CD4-positive, alpha-beta T cell (primary cell): ENCODE measurements around the gene TMEM217. TPM values are rescaled to one million over a fixed set of nuclear protein-coding genes. Genes with fewer than 3 reads are reported as not detected.

Experiments
- ATAC-seq: fragments of 200-7000 bp; cut with Tn5 transposase; one replicate; pipeline ENCODE4 v1.10.0; 2022; ENCODE audit warnings: mild to moderate bottlenecking; ENCODE audit not compliant: poor library complexity
- CTCF ChIA-PET: fragments of 350-600 bp; sonication (Branson Sonifier 250); formaldehyde crosslinking; loops from one replicate; lab custom pipeline; 2021; ENCODE audit warnings: antibody characterized with exemption, inconsistent platforms; lab: Charles Lee
- POLR2A ChIA-PET: fragments of 350-600 bp; sonication (Branson Sonifier 250); formaldehyde crosslinking; loops from one replicate; lab custom pipeline; 2021; ENCODE audit warnings: antibody characterized with exemption, inconsistent platforms; lab: Charles Lee
- DNase-seq, 14 experiments: peaks; one replicate each; pipeline ENCODE4 v3.0.0-alpha.2; 2013 to 2020; ENCODE audit warnings: mixed read lengths in 2 of 14
- H3K27ac ChIP-seq, 2 donors: one replicate each; pipeline versions ENCODE4 v1.5.1 to v1.7.0; 2013; ENCODE audit warnings: low read length in 2 of 2, low read depth in 1 of 2, mild to moderate bottlenecking in 1 of 2
- H3K27me3 ChIP-seq, 2 experiments: 1 replicate in 1 of 2; 2 replicates in 1 of 2; pipeline versions ENCODE4 v1.6.1 to v1.7.0; 2013; ENCODE audit warnings: low read length in 2 of 2, control low read depth in 1 of 2, mild to moderate bottlenecking in 1 of 2, moderate library complexity in 1 of 2; ENCODE audit not compliant: insufficient read depth in 2 of 2, control insufficient read depth in 1 of 2
- H3K36me3 ChIP-seq: one replicate; pipeline ENCODE4 v1.6.1; 2013; ENCODE audit warnings: low read length, control low read depth; ENCODE audit not compliant: insufficient read depth
- H3K4me1 ChIP-seq: one replicate; pipeline ENCODE4 v1.6.1; 2013; ENCODE audit warnings: low read length, control low read depth; ENCODE audit not compliant: insufficient read depth
- H3K4me3 ChIP-seq: one replicate; pipeline ENCODE4 v1.5.1; 2013; ENCODE audit warnings: mild to moderate bottlenecking, low read length, moderate library complexity
- H3K9me3 ChIP-seq, 2 experiments: 1 replicate in 1 of 2; 2 replicates in 1 of 2; pipeline versions ENCODE4 v1.6.1 to v1.7.0; 2013; ENCODE audit warnings: low read length in 2 of 2, mild to moderate bottlenecking in 2 of 2, control low read depth in 1 of 2, moderate library complexity in 1 of 2; ENCODE audit not compliant: control insufficient read depth in 1 of 2, insufficient read depth in 1 of 2
- H3K27ac Mint-ChIP-seq: one replicate; pipeline ENCODE4 v1.8.0; 2020; ENCODE audit warnings: mixed read lengths
- H3K27me3 Mint-ChIP-seq: one replicate; pipeline ENCODE4 v1.8.0; 2021; ENCODE audit warnings: mixed read lengths
- H3K36me3 Mint-ChIP-seq: one replicate; pipeline ENCODE4 v1.8.0; 2021; ENCODE audit warnings: low read depth, mixed read lengths
- H3K4me1 Mint-ChIP-seq: one replicate; pipeline ENCODE4 v1.8.0; 2021; ENCODE audit warnings: low read depth, mixed read lengths
- H3K4me3 Mint-ChIP-seq: one replicate; pipeline ENCODE4 v1.8.0; 2020; ENCODE audit warnings: mild to moderate bottlenecking, mixed read lengths
- H3K9me3 Mint-ChIP-seq: one replicate; pipeline ENCODE4 v1.8.0; 2020; ENCODE audit warnings: mixed read lengths
- intact Hi-C, 2 experiments: fragments of 100-400 bp; cut with DNase I in 1 of 2; cut with micrococcal nuclease in 1 of 2; formaldehyde crosslinking; loops; one replicate each; pipeline versions ENCODE4 v1.15.1 to v1.9.0; 2023 to 2025; cut with DNase I, micrococcal nuclease
- total RNA-seq, 174 experiments: library from RNA in 2 of 174; stranded (reverse) in 2 of 174; gene quantifications; one replicate each; pipeline ENCODE4 v1.2.3 and lab custom pipeline; 2021 to 2026
- TF ChIP-seq, protein P1 (sequence below): fragments of 200-600 bp; IDR thresholded peaks from one replicate; pipeline ENCODE4 v1.8.0; 2022; ENCODE audit warnings: antibody characterized with exemption, mild to moderate bottlenecking

Gene TMEM217
- total RNA-seq, 2 experiments from 2014 or later: 0.41 to 0.47 TPM

DNA sequence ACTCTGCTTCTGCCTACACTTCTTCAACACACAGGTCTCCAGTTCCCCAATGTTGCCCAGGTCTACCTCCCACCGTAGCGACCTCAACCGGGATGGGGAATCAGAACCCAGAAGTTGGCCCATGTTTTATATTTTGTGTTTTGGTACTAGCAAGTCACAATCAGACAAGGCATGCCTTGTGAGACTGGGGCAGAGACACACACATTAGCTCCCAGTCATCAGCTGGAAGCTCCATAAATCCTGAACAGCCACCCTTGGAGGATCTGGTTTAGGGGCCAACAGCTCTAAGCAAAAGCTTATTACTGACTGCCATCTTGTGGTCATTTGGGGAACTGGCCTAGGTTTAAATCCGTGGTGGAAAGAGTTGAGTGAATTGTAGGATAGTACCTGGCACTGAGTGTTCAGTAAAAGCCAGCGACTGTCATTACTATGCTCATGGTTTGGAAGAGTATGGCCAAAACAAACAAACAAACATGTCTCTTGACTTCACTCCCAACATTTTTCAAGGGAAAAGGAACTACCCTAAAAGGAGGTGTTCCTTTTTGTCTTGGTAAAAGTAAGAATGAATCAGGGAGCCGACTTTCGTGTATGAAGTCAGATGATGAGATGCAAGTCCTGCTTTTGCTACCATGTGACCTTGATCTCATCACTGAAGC lies 47.5 kb downstream of the TMEM217 start:
- Histone ChIP-seq H3K27ac (no peak overlapping the region), H3K4me3 (no peak overlapping the region), H3K4me1 (peaks cover 44% of the 10 kb centered on the region), H3K36me3 (no peaks in the 10 kb centered on the region), H3K27me3 (no peaks in the 10 kb centered on the region), H3K9me3 (no peaks in the 10 kb centered on the region)
- TF ChIP-seq, protein P1, sequence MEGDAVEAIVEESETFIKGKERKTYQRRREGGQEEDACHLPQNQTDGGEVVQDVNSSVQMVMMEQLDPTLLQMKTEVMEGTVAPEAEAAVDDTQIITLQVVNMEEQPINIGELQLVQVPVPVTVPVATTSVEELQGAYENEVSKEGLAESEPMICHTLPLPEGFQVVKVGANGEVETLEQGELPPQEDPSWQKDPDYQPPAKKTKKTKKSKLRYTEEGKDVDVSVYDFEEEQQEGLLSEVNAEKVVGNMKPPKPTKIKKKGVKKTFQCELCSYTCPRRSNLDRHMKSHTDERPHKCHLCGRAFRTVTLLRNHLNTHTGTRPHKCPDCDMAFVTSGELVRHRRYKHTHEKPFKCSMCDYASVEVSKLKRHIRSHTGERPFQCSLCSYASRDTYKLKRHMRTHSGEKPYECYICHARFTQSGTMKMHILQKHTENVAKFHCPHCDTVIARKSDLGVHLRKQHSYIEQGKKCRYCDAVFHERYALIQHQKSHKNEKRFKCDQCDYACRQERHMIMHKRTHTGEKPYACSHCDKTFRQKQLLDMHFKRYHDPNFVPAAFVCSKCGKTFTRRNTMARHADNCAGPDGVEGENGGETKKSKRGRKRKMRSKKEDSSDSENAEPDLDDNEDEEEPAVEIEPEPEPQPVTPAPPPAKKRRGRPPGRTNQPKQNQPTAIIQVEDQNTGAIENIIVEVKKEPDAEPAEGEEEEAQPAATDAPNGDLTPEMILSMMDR: peak; percentile 95
- Mint-ChIP-seq H3K36me3 (no peaks in the 10 kb centered on the region), H3K4me3 (no peak overlapping the region), H3K4me1 (peaks cover 35% of the 10 kb centered on the region), H3K27ac (peak overlapping the region; percentile 76), H3K27me3 (no peaks in the 10 kb centered on the region), H3K9me3 (no peaks in the 10 kb centered on the region)
- peak; percentile 58 for ATAC-seq
- ChIA-PET POLR2A (interaction anchor here (0.6 to 5.2 kb wide), 9 partner anchors 27 to 336 kb away, joined by 3 to 57 read pairs (median 6); partner anchors contain the start of genes PIM1 and PPIL1), CTCF (interaction anchor here (0.6 to 8.7 kb wide), 21 partner anchors 10 to 428 kb away, joined by 3 to 205 read pairs (median 4); partner anchors contain the start of genes C6orf89 and PIM1)
- peak; percentile 41 to 88 (median 74) for DNase-seq
- intact Hi-C loops: loop anchor here (1.0 kb wide), 5 partner anchors 38 to 444 kb away; partner anchors contain the start of gene C6orf89 (in 2 of the 2)

DNA sequence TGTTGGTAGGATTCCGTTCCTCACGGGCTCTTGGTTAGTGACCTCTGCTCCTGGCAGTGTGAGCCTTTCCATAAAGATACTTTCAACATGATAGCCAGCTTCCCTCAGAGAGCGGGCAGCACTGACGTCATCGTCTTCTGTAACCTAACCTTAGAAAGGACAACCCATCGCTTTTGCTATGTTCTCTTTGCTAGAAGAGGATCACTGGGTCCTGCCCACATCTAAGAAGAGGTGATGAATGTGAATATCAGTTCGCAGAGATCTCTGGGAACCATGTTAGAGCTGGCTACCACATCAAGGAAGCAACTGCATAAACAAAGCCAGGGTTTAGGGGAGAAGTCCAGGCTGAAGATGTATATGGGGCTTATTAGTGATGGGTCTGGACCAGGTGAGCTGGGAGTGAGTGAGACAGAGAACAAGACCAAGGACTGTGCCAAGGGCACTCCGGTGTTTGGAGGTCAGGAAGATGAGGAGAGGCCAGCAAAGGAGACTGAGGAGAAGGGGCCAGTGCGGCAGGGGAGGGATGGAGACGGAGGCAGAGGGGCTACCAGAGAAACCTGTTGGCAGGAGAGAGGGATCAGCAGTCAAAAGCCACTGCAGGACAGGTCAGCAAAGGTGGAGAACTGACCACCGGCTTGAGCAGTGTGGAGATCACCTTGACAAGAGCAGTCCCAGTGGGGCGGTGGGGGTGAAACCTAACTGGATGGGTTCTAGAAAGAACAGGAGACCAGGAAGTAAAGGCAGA lies 48.3 kb downstream of the TMEM217 start:
- peak overlapping the region; percentile 44 to 55 for H3K27ac ChIP-seq
- Mint-ChIP-seq H3K9me3 (no peaks in the 10 kb centered on the region), H3K4me1 (peaks cover 36% of the 10 kb centered on the region), H3K27ac (peak overlapping the region; percentile 76), H3K36me3 (no peaks in the 10 kb centered on the region), H3K4me3 (peak overlapping the region; percentile 13), H3K27me3 (no peaks in the 10 kb centered on the region)
- no peaks in the 10 kb centered on the region for H3K36me3 ChIP-seq
- intact Hi-C loops: loop anchor here (1.0 to 2.0 kb wide), 8 partner anchors 26 to 443 kb away; partner anchors contain the start of gene C6orf89 (in 2 of the 2)
- ATAC-seq: peak; percentile 75
- POLR2A ChIA-PET: interaction anchor here (0.6 to 5.2 kb wide), 11 partner anchors 22 to 335 kb away, joined by 3 to 57 read pairs (median 5); partner anchors contain the start of genes PIM1 and PPIL1
- TF ChIP-seq, protein P1: no peak
- CTCF ChIA-PET: interaction anchor here (0.6 to 8.7 kb wide), 25 partner anchors 9 to 427 kb away, joined by 3 to 205 read pairs (median 4); partner anchors contain the start of genes C6orf89 and PIM1
- peak; percentile 26 to 88 (median 55) for DNase-seq
- peaks cover 50% of the 10 kb centered on the region for H3K4me1 ChIP-seq
- no peak overlapping the region for H3K4me3 ChIP-seq
- no peaks in the 10 kb centered on the region for H3K27me3 ChIP-seq
- H3K9me3 ChIP-seq: no peaks in the 10 kb centered on the region

DNA sequence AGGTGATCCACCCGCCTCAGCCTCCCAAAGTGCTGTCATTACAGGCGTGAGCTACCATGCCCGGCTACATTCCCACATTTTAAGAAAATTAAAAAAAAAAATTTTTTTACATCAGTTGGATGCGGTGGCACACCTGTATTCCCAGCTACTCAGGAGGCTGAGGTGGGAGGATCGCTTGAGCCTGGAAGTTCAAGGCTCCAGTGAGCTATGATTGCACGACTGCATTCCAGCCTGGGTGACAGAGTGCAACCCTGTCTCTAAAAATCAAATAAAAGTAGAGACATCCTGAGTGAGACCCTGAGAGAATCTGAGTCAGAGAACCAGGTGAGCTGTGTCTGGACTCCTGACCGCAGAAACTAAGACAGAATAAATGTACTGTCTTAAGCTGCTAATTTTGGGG lies 49.2 kb downstream of the TMEM217 start:
- Histone ChIP-seq H3K4me3 (no peak overlapping the region), H3K4me1 (peaks cover 50% of the 10 kb centered on the region), H3K27ac (no peak overlapping the region), H3K36me3 (no peaks in the 10 kb centered on the region), H3K9me3 (no peaks in the 10 kb centered on the region), H3K27me3 (no peaks in the 10 kb centered on the region)
- Mint-ChIP-seq H3K4me1 (peaks cover 42% of the 10 kb centered on the region), H3K9me3 (no peaks in the 10 kb centered on the region), H3K36me3 (no peaks in the 10 kb centered on the region), H3K27ac (peak overlapping the region; percentile 76), H3K4me3 (no peak overlapping the region), H3K27me3 (no peaks in the 10 kb centered on the region)
- DNase-seq (no peak), ATAC-seq (no peak)
- POLR2A ChIA-PET: interaction anchor here (1.2 to 5.2 kb wide), 8 partner anchors 21 to 308 kb away, joined by 3 to 57 read pairs (median 12); partner anchors contain the start of gene PIM1
- TF ChIP-seq, protein P1: no peak
- intact Hi-C loops: loop anchor here (1.0 to 2.0 kb wide), 3 partner anchors 25 to 442 kb away; no protein-coding TSS in a partner anchor
- CTCF ChIA-PET: interaction anchor here (1.0 to 8.7 kb wide), 7 partner anchors 15 to 295 kb away, joined by 3 to 205 read pairs (median 15); partner anchors contain the start of gene PIM1
